Activated CD8-positive, alpha-beta T cell treated with anti-CD3 and anti-CD28 coated beads, Interleukin-2, amount 10 ng/mL, durations not matched to agents 7 days and 5 days (primary cell): ENCODE results near the gene PRKACG. TPM values are rescaled to one million over a fixed set of nuclear protein-coding genes. Genes with fewer than 3 reads are reported as not detected.
A peak's percentile ranks its signal among the peaks of the same experiment; 100 is the strongest.

Experiments used
- ATAC-seq: fragments of 150-1000 bp; cut with Tn5 transposase; one replicate; pipeline ENCODE4 v1.10.0; 2021; ENCODE audit warnings: moderate library complexity
- CTCF ChIA-PET: fragments of 350-600 bp; sonication (Branson Sonifier 250); formaldehyde crosslinking; loops from one replicate; lab custom pipeline; 2021; ENCODE audit warnings: antibody characterized with exemption; lab: Charles Lee
- POLR2A ChIA-PET: fragments of 350-600 bp; sonication (Branson Sonifier 250); formaldehyde crosslinking; loops from one replicate; lab custom pipeline; 2021; ENCODE audit warnings: antibody characterized with exemption; lab: Charles Lee
- DNase-seq: peaks from one replicate; pipeline ENCODE4 v3.0.0-alpha.2; 2020
- H3K27ac Mint-ChIP-seq: one replicate; pipeline ENCODE4 v1.8.0; 2021; ENCODE audit warnings: mild to moderate bottlenecking, mixed read lengths
- H3K27me3 Mint-ChIP-seq: one replicate; pipeline ENCODE4 v1.8.0; 2021; ENCODE audit warnings: low read depth, mixed read lengths
- H3K36me3 Mint-ChIP-seq: one replicate; pipeline ENCODE4 v1.8.0; 2021; ENCODE audit warnings: low read depth, mixed read lengths
- H3K4me1 Mint-ChIP-seq: one replicate; pipeline ENCODE4 v1.8.0; 2021; ENCODE audit warnings: low read depth, mixed read lengths
- H3K4me3 Mint-ChIP-seq: one replicate; pipeline ENCODE4 v1.8.0; 2021; ENCODE audit warnings: mild to moderate bottlenecking, mixed read lengths
- H3K9me3 Mint-ChIP-seq: one replicate; pipeline ENCODE4 v1.8.0; 2022; ENCODE audit warnings: mixed read lengths; ENCODE audit not compliant: insufficient read depth
- total RNA-seq, 2 experiments: library from RNA; stranded (reverse); gene quantifications; one replicate each; pipeline ENCODE4 v1.2.3, GENCODE V29; 2021

PRKACG gene
- total RNA-seq, 2 experiments from 2014 or later, result not detected

GRCh38 chr9:69027355-69028097 lies 13.6 kb upstream of the PRKACG start:
- POLR2A ChIA-PET, result interaction anchor here (1.0 kb wide), 1 partner anchor 48 kb away, joined by 3 read pairs; no protein-coding TSS in a partner anchor
- H3K4me3 Mint-ChIP-seq, result no peak overlapping the region
- CTCF ChIA-PET, result interaction anchor here (1.0 to 3.2 kb wide), 9 partner anchors 11 to 550 kb away, joined by 3 to 10 read pairs (median 4); no protein-coding TSS in a partner anchor
- peaks cover 6% of the 10 kb centered on the region for H3K9me3 Mint-ChIP-seq
- peaks cover 53% of the 10 kb centered on the region for H3K4me1 Mint-ChIP-seq
- no peak overlapping the region for H3K27ac Mint-ChIP-seq
- DNase-seq (peak; percentile 68), ATAC-seq (peak; percentile 59)
- peaks cover 14% of the 10 kb centered on the region for H3K27me3 Mint-ChIP-seq
- peaks cover 14% of the 10 kb centered on the region for H3K36me3 Mint-ChIP-seq

- POLR2A ChIA-PET, result interaction anchor here (1.0 kb wide), 1 partner anchor 12 kb away, joined by 3 read pairs; the partner anchor contains the start of gene FXN
- no peaks in the 10 kb centered on the region for H3K36me3 Mint-ChIP-seq
- CTCF ChIA-PET, result interaction anchor here (0.8 to 1.3 kb wide), 3 partner anchors 12 to 440 kb away, joined by 3 to 6 read pairs (median 4); partner anchors contain the start of gene FXN
Measured at GRCh38 chr9:69023650-69024049, 9.7 kb upstream of the PRKACG start.

GRCh38 chr9:69020301-69021145 lies 6.6 kb upstream of the PRKACG start:
- ATAC-seq (peak; percentile 7), DNase-seq (no peak)
- Mint-ChIP-seq H3K4me3 (no peak overlapping the region), H3K27ac (peak overlapping the region; percentile 83), H3K36me3 (no peaks in the 10 kb centered on the region), H3K4me1 (peaks cover 44% of the 10 kb centered on the region), H3K9me3 (no peaks in the 10 kb centered on the region), H3K27me3 (peaks cover 25% of the 10 kb centered on the region)
- CTCF ChIA-PET, result interaction anchor here (1.1 to 2.1 kb wide), 7 partner anchors 8 to 241 kb away, joined by 3 to 15 read pairs (median 5); partner anchors contain the start of gene FXN
- POLR2A ChIA-PET, result interaction anchor here (1.0 to 2.1 kb wide), 3 partner anchors 11 to 15 kb away, joined by 3 to 11 read pairs (median 6); partner anchors contain the start of gene FXN

More at GRCh38 chr9:69023650-69024049, 9.7 kb upstream of the PRKACG start:
- no peak overlapping the region for H3K27ac Mint-ChIP-seq
- H3K4me1 Mint-ChIP-seq, result peaks cover 55% of the 10 kb centered on the region
- no peak overlapping the region for H3K4me3 Mint-ChIP-seq
- H3K27me3 Mint-ChIP-seq, result peaks cover 17% of the 10 kb centered on the region
- H3K9me3 Mint-ChIP-seq, result no peaks in the 10 kb centered on the region
- no peak for ATAC-seq
- DNase-seq, result no peak

- Mint-ChIP-seq H3K27ac (peak overlapping the region; percentile 83), H3K4me1 (peaks cover 44% of the 10 kb centered on the region), H3K4me3 (no peak overlapping the region), H3K36me3 (no peaks in the 10 kb centered on the region), H3K27me3 (peaks cover 29% of the 10 kb centered on the region), H3K9me3 (no peaks in the 10 kb centered on the region)
- CTCF ChIA-PET, result interaction anchor here (1.1 to 2.1 kb wide), 7 partner anchors 9 to 240 kb away, joined by 3 to 15 read pairs (median 5); partner anchors contain the start of gene FXN
- POLR2A ChIA-PET, result interaction anchor here (0.7 to 2.1 kb wide), 4 partner anchors 10 to 240 kb away, joined by 3 to 11 read pairs (median 4); partner anchors contain the start of gene FXN
- peak; percentile 68 for DNase-seq
- peak; percentile 92 for ATAC-seq
Measured at GRCh38 chr9:69019808-69020207, 5.9 kb upstream of the PRKACG start.

GRCh38 chr9:69018737-69019136 lies 4.8 kb upstream of the PRKACG start:
- DNase-seq, result no peak
- ATAC-seq, result no peak
- CTCF ChIA-PET, result interaction anchor here (0.7 to 2.1 kb wide), 2 partner anchors 10 to 22 kb away, joined by 3 to 9 read pairs; no protein-coding TSS in a partner anchor
- Mint-ChIP-seq H3K9me3 (no peaks in the 10 kb centered on the region), H3K27ac (peak overlapping the region; percentile 35), H3K4me3 (no peak overlapping the region), H3K27me3 (peaks cover 29% of the 10 kb centered on the region), H3K36me3 (no peaks in the 10 kb centered on the region), H3K4me1 (peaks cover 36% of the 10 kb centered on the region)
- POLR2A ChIA-PET, result interaction anchor here (2.1 kb wide), 1 partner anchor 17 kb away, joined by 11 read pairs; the partner anchor contains the start of gene FXN

- CTCF ChIA-PET, result interaction anchor here (0.7 to 1.4 kb wide), 2 partner anchors 11 to 135 kb away, joined by 3 read pairs; no protein-coding TSS in a partner anchor
- Mint-ChIP-seq H3K4me1 (peaks cover 38% of the 10 kb centered on the region), H3K9me3 (no peaks in the 10 kb centered on the region), H3K4me3 (no peak overlapping the region), H3K36me3 (no peaks in the 10 kb centered on the region), H3K27me3 (peaks cover 36% of the 10 kb centered on the region), H3K27ac (no peak overlapping the region)
- POLR2A ChIA-PET, result no interaction called here
- ATAC-seq (no peak), DNase-seq (no peak)
Measured at GRCh38 chr9:69016191-69017096, 2.5 kb upstream of the PRKACG start.

GRCh38 chr9:69013382-69013727 lies 558 bp downstream of the PRKACG start:
- Mint-ChIP-seq H3K4me1 (peaks cover 13% of the 10 kb centered on the region), H3K4me3 (no peak overlapping the region), H3K27me3 (peaks cover 48% of the 10 kb centered on the region), H3K9me3 (no peaks in the 10 kb centered on the region), H3K36me3 (no peaks in the 10 kb centered on the region), H3K27ac (no peak overlapping the region)
- ChIA-PET POLR2A (no interaction called here), CTCF (interaction anchor here (1.2 kb wide), 1 partner anchor 9 kb away, joined by 3 read pairs; no protein-coding TSS in a partner anchor)
- ATAC-seq, result no peak
- no peak for DNase-seq

- peak; percentile 61 for ATAC-seq
- ChIA-PET POLR2A (no interaction called here), CTCF (interaction anchor here (0.9 to 1.7 kb wide), 4 partner anchors 8 to 23 kb away, joined by 3 to 9 read pairs (median 3); no protein-coding TSS in a partner anchor)
- Mint-ChIP-seq H3K4me1 (peaks cover 13% of the 10 kb centered on the region), H3K36me3 (no peaks in the 10 kb centered on the region), H3K9me3 (no peaks in the 10 kb centered on the region), H3K27me3 (peaks cover 53% of the 10 kb centered on the region), H3K4me3 (no peak overlapping the region), H3K27ac (no peak overlapping the region)
- DNase-seq, result peak; percentile 34
Measured at GRCh38 chr9:69012696-69013381, 1.1 kb downstream of the PRKACG start.

GRCh38 chr9:69009708-69010107 lies 4.2 kb downstream of the PRKACG start:
- ATAC-seq (no peak), DNase-seq (no peak)
- POLR2A ChIA-PET, result interaction anchor here (1.0 kb wide), 1 partner anchor 10 kb away, joined by 3 read pairs; no protein-coding TSS in a partner anchor
- H3K9me3 Mint-ChIP-seq, result no peaks in the 10 kb centered on the region
- no peaks in the 10 kb centered on the region for H3K36me3 Mint-ChIP-seq
- CTCF ChIA-PET, result interaction anchor here (1.5 to 1.9 kb wide), 2 partner anchors 10 to 17 kb away, joined by 5 to 9 read pairs; no protein-coding TSS in a partner anchor
- no peak overlapping the region for H3K4me3 Mint-ChIP-seq
- H3K27me3 Mint-ChIP-seq, result peaks cover 39% of the 10 kb centered on the region
- no peak overlapping the region for H3K27ac Mint-ChIP-seq
- H3K4me1 Mint-ChIP-seq, result peaks cover 13% of the 10 kb centered on the region

GRCh38 chr9:69004836-69005235 lies 9.1 kb downstream of the PRKACG start:
- DNase-seq (no peak), ATAC-seq (no peak)
- H3K36me3 Mint-ChIP-seq, result no peaks in the 10 kb centered on the region
- no peaks in the 10 kb centered on the region for H3K4me1 Mint-ChIP-seq
- no peak overlapping the region for H3K4me3 Mint-ChIP-seq
- peaks cover 21% of the 10 kb centered on the region for H3K27me3 Mint-ChIP-seq
- POLR2A ChIA-PET, result interaction anchor here (0.6 kb wide), 1 partner anchor 10 kb away, joined by 3 read pairs; no protein-coding TSS in a partner anchor
- CTCF ChIA-PET, result interaction anchor here (1.0 to 1.5 kb wide), 7 partner anchors 8 to 88 kb away, joined by 3 to 4 read pairs (median 3); no protein-coding TSS in a partner anchor
- no peaks in the 10 kb centered on the region for H3K9me3 Mint-ChIP-seq
- no peak overlapping the region for H3K27ac Mint-ChIP-seq
